K562 (cell line): ENCODE measurements around the gene ZDHHC5. TPM values are rescaled to one million over a fixed set of nuclear protein-coding genes. Genes with fewer than 3 reads are reported as not detected.

Experiments used
- BCL6 ChIP-seq: fragments of 250-450 bp; sonication (Bioruptor Pico); IDR thresholded peaks from 2 replicates; pipeline ENCODE4 v1.4.0; 2020
- CC2D1A ChIP-seq: fragments of 450-650 bp; IDR thresholded peaks from 2 replicates; pipeline ENCODE4 v1.6.1; 2017; ENCODE audit warnings: mild to moderate bottlenecking
- E2F5 ChIP-seq: sonication (generic); formaldehyde crosslinking; IDR thresholded peaks from 2 replicates; pipeline ENCODE4 v1.8.0; 2022; ENCODE audit warnings: mild to moderate bottlenecking, missing genetic modification reagents
- GTF2A2 ChIP-seq: IDR thresholded peaks from 2 replicates; pipeline ENCODE4 v1.6.1; 2016; ENCODE audit warnings: mild to moderate bottlenecking, missing genetic modification characterization, missing compliant biosample characterization
- KDM5B ChIP-seq: fragments of 200-600 bp; sonication (generic); IDR thresholded peaks from 2 replicates; pipeline ENCODE4 v1.6.1; 2012; ENCODE audit warnings: low read depth, mild to moderate bottlenecking, moderate library complexity, low read length, control low read depth, inconsistent platforms; ENCODE audit not compliant: insufficient replicate concordance
- NR2F6 ChIP-seq: fragments of 450-650 bp; formaldehyde crosslinking; IDR thresholded peaks from 2 replicates; pipeline ENCODE4 v1.4.0; 2020; ENCODE audit warnings: mild to moderate bottlenecking
- POLR2H ChIP-seq: IDR thresholded peaks from 2 replicates; pipeline ENCODE4 v1.6.1; 2016; ENCODE audit warnings: missing genetic modification characterization, low read depth, mild to moderate bottlenecking, control low read depth, missing compliant biosample characterization, moderate library complexity
- SRSF9 ChIP-seq: fragments of 200-400 bp; formaldehyde crosslinking; IDR thresholded peaks from 2 replicates; pipeline ENCODE4 v1.6.1; 2017; ENCODE audit warnings: low read depth, low read length, borderline replicate concordance
- ZBTB11 ChIP-seq, 3 experiments: fragments of 200-800 bp in 1 of 3; fragments of 250-450 bp in 1 of 3; fragments of 450-650 bp in 1 of 3; sonication (Bioruptor Pico) in 1 of 3; sonication (Bioruptor generic) in 1 of 3; formaldehyde crosslinking in 1 of 3; IDR thresholded peaks; 2 replicates each; pipeline versions ENCODE4 v1.6.1 to v1.8.0; 2016 to 2022; ENCODE audit warnings: mild to moderate bottlenecking in 2 of 3, missing genetic modification characterization in 2 of 3, missing compliant biosample characterization in 1 of 3, moderate library complexity in 1 of 3
- ZNF407 ChIP-seq: fragments of 450-650 bp; IDR thresholded peaks from 2 replicates; pipeline ENCODE4 v1.6.1; 2016; ENCODE audit warnings: low read depth
- polyA plus RNA-seq, 8 experiments: library from polyadenylated mRNA; depleted of rRNA in 4 of 8; stranded (reverse) in 5 of 8; unstranded in 3 of 8; fragments of >200 nt; fragmentation: Nextera tagmentation in 2 of 8; fragmentation: Illumina TruSeq in 1 of 8; extraction: Ambion mirVana in 2 of 8; extraction: Trizol in 1 of 8; gene quantifications; 2 replicates each; pipeline versions ENCODE4 v1.2.1 to v1.2.3, GENCODE V29; 2011 to 2014; ENCODE audit warnings: inconsistent platforms in 1 of 8, missing spikeins in 1 of 8
- total RNA-seq, 7 experiments: library from RNA; depleted of rRNA in 6 of 7; stranded (reverse); fragments of >200 nt in 6 of 7; fragmentation: Illumina TruSeq in 2 of 7; extraction: Trizol in 2 of 7; gene quantifications; 2 replicates each; pipeline versions ENCODE4 v1.2.1 to v1.2.3, GENCODE V29; 2011 to 2021; ENCODE audit warnings: low replicate concordance in 1 of 7

The ZDHHC5 gene
- total and polyA plus RNA-seq, 9 of the 15 experiments (the other 6 are each of a cell fraction or from before 2014, with no cell fraction given) = 3.8 to 64.2 (median 35.9) TPM

- no peak for TF ChIP-seq ZNF407
- TF ChIP-seq SRSF9 = no peak
- peak; percentile 90; the same call in 1 of the 2 replicates for TF ChIP-seq E2F5 (CRISPR knock-in tag)
- peak; percentile 65 for TF ChIP-seq KDM5B
- peak; percentile 82 for TF ChIP-seq POLR2H (tag)
- no peak for TF ChIP-seq GTF2A2 (tag)
- no peak for TF ChIP-seq BCL6 (CRISPR knock-in tag)
- TF ChIP-seq NR2F6 (CRISPR knock-in tag) = no peak
- TF ChIP-seq CC2D1A = no peak
- TF ChIP-seq ZBTB11 (CRISPR knock-in tag; IDR thresholded peaks at IDR 0.05) = peak in 1 of 3 experiments; percentile 59; a peak in 1 of 6 replicates
Observed at GRCh38 chr11:57712256-57713150, 44.6 kb downstream of the ZDHHC5 start, which contains the start of gene TMX2 (continued).
